IMR-90 (cell line): ENCODE results near the gene HSF2. TPM values are rescaled to one million over a fixed set of nuclear protein-coding genes. Genes with fewer than 3 reads are reported as not detected.
"Not testable (repeated sequence)": the region's sequence is repeated elsewhere in the genome, so short reads cannot be mapped to it uniquely, and the experiment has no call there.

ENCODE experiments used
- ATAC-seq: fragments of 200-7000 bp; cut with Tn5 transposase; 2 replicates; pipeline ENCODE4 v1.9.1; 2020; ENCODE audit warnings: low read depth, mild to moderate bottlenecking, moderate library complexity
- BruUV-seq: library from RNA; stranded (reverse); fragments of 400-500 nt; replicated peaks from 2 replicates; lab custom pipeline; 2021; lab: Mats Ljungman, UMichigan
- CTCF ChIA-PET: fragments of 300-600 bp; formaldehyde crosslinking; extraction: SDS; loops from one replicate; lab custom pipeline; 2021; ENCODE audit warnings: antibody characterized with exemption; lab: Yijun Ruan, JAX
- POLR2A ChIA-PET: fragments of 300-600 bp; sonication (Branson Sonifier 250); formaldehyde crosslinking; loops from one replicate; lab custom pipeline; 2022; ENCODE audit warnings: antibody characterized with exemption; ENCODE audit not compliant: unreplicated experiment; lab: Charles Lee
- DNase-seq: peaks from one replicate; pipeline ENCODE4 v3.0.0; 2013
- H2AFZ ChIP-seq: replicated peaks from 2 replicates; pipeline ENCODE3; 2013; ENCODE audit warnings: low read length, mild to moderate bottlenecking; ENCODE audit not compliant: poor library complexity
- H2AK5ac ChIP-seq: 2 replicates; pipeline ENCODE4 v1.6.1; 2013; ENCODE audit warnings: low read depth, low read length, inconsistent platforms
- H2AK9ac ChIP-seq: replicated peaks from 2 replicates; pipeline ENCODE3; 2013; ENCODE audit warnings: mild to moderate bottlenecking, low read depth, low read length, moderate library complexity; ENCODE audit not compliant: poor library complexity
- H2BK120ac ChIP-seq: 2 replicates; pipeline ENCODE4 v1.6.1; 2013; ENCODE audit warnings: low read depth, low read length, inconsistent platforms
- H2BK15ac ChIP-seq: 3 replicates; pipeline ENCODE4 v1.6.1; 2013; ENCODE audit warnings: low read depth, low read length, inconsistent platforms
- H2BK20ac ChIP-seq: 2 replicates; pipeline ENCODE4 v1.6.1; 2013; ENCODE audit warnings: low read depth, mild to moderate bottlenecking, inconsistent platforms, low read length, moderate library complexity
- H2BK5ac ChIP-seq: 2 replicates; pipeline ENCODE4 v1.6.1; 2013; ENCODE audit warnings: mild to moderate bottlenecking, low read depth, low read length, inconsistent platforms; ENCODE audit not compliant: poor library complexity, severe bottlenecking
- H3K14ac ChIP-seq: replicated peaks from 2 replicates; pipeline ENCODE4 v1.6.1; 2013; ENCODE audit warnings: low read depth, low read length, inconsistent platforms
- H3K18ac ChIP-seq: 2 replicates; pipeline ENCODE4 v1.6.1; 2013; ENCODE audit warnings: low read depth, low read length, control low read depth
- H3K23ac ChIP-seq: 2 replicates; pipeline ENCODE4 v1.6.1; 2013; ENCODE audit warnings: low read depth, low read length, inconsistent platforms
- H3K27ac ChIP-seq: 2 replicates; pipeline ENCODE4 v1.5.1; 2013; ENCODE audit warnings: mild to moderate bottlenecking, control low read depth, low read length; ENCODE audit not compliant: insufficient read depth
- H3K27me3 ChIP-seq: 2 replicates; pipeline ENCODE4 v1.6.1; 2013; ENCODE audit warnings: low read length; ENCODE audit not compliant: control insufficient read depth, insufficient read depth
- H3K36me3 ChIP-seq: 2 replicates; pipeline ENCODE4 v1.6.1; 2013; ENCODE audit warnings: low read length, mixed read lengths; ENCODE audit not compliant: control insufficient read depth, insufficient read depth
- H3K4ac ChIP-seq: 2 replicates; pipeline ENCODE4 v1.6.1; 2013; ENCODE audit warnings: low read depth, low read length, inconsistent platforms
- H3K4me1 ChIP-seq: 2 replicates; pipeline ENCODE4 v1.6.1; 2013; ENCODE audit warnings: low read length, mixed read lengths; ENCODE audit not compliant: control insufficient read depth, insufficient read depth
- H3K4me2 ChIP-seq: 2 replicates; pipeline ENCODE4 v1.6.1; 2013; ENCODE audit warnings: low read depth, mild to moderate bottlenecking, control low read depth, low read length, moderate library complexity
- H3K4me3 ChIP-seq: 2 replicates; pipeline ENCODE4 v1.5.1; 2013; ENCODE audit warnings: low read depth, mild to moderate bottlenecking, control low read depth, low read length, moderate library complexity; ENCODE audit not compliant: insufficient read depth
- H3K56ac ChIP-seq: 2 replicates; pipeline ENCODE4 v1.6.1; 2013; ENCODE audit warnings: low read length, inconsistent platforms; ENCODE audit not compliant: insufficient read depth; ENCODE audit errors: extremely low read depth
- H3K79me1 ChIP-seq, 2 experiments: 2 replicates each; pipeline ENCODE4 v1.6.1; 2013; ENCODE audit warnings: low read length in 2 of 2, inconsistent platforms in 1 of 2, low read depth in 1 of 2
- H3K9ac ChIP-seq: 2 replicates; pipeline ENCODE4 v1.6.1; 2013; ENCODE audit warnings: low read depth, low read length, control low read depth
- H3K9me1 ChIP-seq: 2 replicates; pipeline ENCODE4 v1.6.1; 2013; ENCODE audit warnings: low read length, inconsistent platforms; ENCODE audit not compliant: insufficient read depth
- H3K9me3 ChIP-seq: 2 replicates; pipeline ENCODE4 v1.6.1; 2013; ENCODE audit warnings: low read length; ENCODE audit not compliant: control insufficient read depth, insufficient read depth
- H4K20me1 ChIP-seq: 2 replicates; pipeline ENCODE4 v1.6.1; 2013; ENCODE audit warnings: low read length, inconsistent platforms; ENCODE audit not compliant: insufficient read depth
- H4K5ac ChIP-seq: 2 replicates; pipeline ENCODE4 v1.6.1; 2013; ENCODE audit warnings: mild to moderate bottlenecking, low read depth, low read length, control low read depth
- H4K8ac ChIP-seq, 2 experiments: 2 replicates each; pipeline ENCODE4 v1.6.1; 2013; ENCODE audit warnings: low read depth in 2 of 2, low read length in 2 of 2, control low read depth in 1 of 2, inconsistent platforms in 1 of 2
- H4K91ac ChIP-seq: 2 replicates; pipeline ENCODE4 v1.6.1; 2013; ENCODE audit warnings: low read depth, low read length, inconsistent platforms; ENCODE audit not compliant: insufficient read depth
- CEBPB ChIP-seq: IDR thresholded peaks from 2 replicates; pipeline ENCODE4 v1.6.1; 2012; ENCODE audit warnings: low read depth, low read length, improper control_type of control experiment
- CTCF ChIP-seq: conservative IDR thresholded peaks from 2 replicates; pipeline ENCODE4 v1.5.1; 2012; ENCODE audit warnings: mild to moderate bottlenecking, low read depth, low read length, improper control_type of control experiment
- MAZ ChIP-seq: IDR thresholded peaks from 2 replicates; pipeline ENCODE4 v1.6.1; 2012; ENCODE audit warnings: low read depth, mild to moderate bottlenecking, low read length, improper control_type of control experiment, moderate library complexity, borderline replicate concordance
- WGBS, 2 experiments: methylation state at CpG; one replicate each; pipeline versions ENCODE4 v1.1.5 to v1.1.7; 2013; ENCODE audit warnings: missing lambda C conversion rate in 2 of 2; ENCODE audit not compliant: insufficient read length in 1 of 2; ENCODE audit errors: extremely low coverage in 2 of 2; 5-methylcytosine and 5-hydroxymethylcytosine counted together
- dilution Hi-C: fragments of 300-500 bp; cut with HindIII; formaldehyde crosslinking; loops from one replicate; pipeline ENCODE4 v1.14.3; 2018; ENCODE audit warnings: low sequenced_read_pairs; ENCODE audit not compliant: unreplicated experiment
- in situ Hi-C: fragments of 300-500 bp; cut with MboI; formaldehyde crosslinking; loops from 3 replicates; pipeline ENCODE4 v1.14.3; 2019; ENCODE audit warnings: low sequenced_read_pairs, inconsistent platforms, mixed read lengths
- intact Hi-C: fragments of 100-400 bp; cut with micrococcal nuclease; formaldehyde crosslinking; loops from 2 replicates; pipeline ENCODE4 v1.10.0; 2022
- polyA plus RNA-seq, 3 experiments: library from polyadenylated mRNA; depleted of rRNA; stranded (reverse); fragments of >200 nt; gene quantifications; 2 replicates each; pipeline ENCODE4 v1.2.3, GENCODE V29; 2012; ENCODE audit warnings: low replicate concordance in 1 of 3
- total RNA-seq: library from RNA; depleted of rRNA; stranded (reverse); fragments of >200 nt; gene quantifications from 2 replicates; pipeline ENCODE4 v1.2.3, GENCODE V29; 2012

HSF2 gene
- total and polyA plus RNA-seq, 2 of the 4 experiments (the other 2 are of a cell fraction) = 17.6 to 28.9 TPM

GRCh38 chr6:122454673-122455072 is 55.2 kb downstream of the HSF2 start:
- Histone ChIP-seq H4K20me1 (peaks cover 18% of the 10 kb centered on the region), H2AK9ac (no peak overlapping the region), H3K4me1 (no peaks in the 10 kb centered on the region), H2AFZ (no peak overlapping the region), H3K9ac (no peak overlapping the region), H4K8ac (no peak overlapping the region), H4K5ac (no peak overlapping the region), H3K27me3 (no peaks in the 10 kb centered on the region), H3K27ac (no peak overlapping the region), H3K18ac (no peak overlapping the region), H3K9me3 (no peaks in the 10 kb centered on the region), H3K14ac (no peak overlapping the region), H2BK120ac (no peak overlapping the region), H2BK20ac (no peak overlapping the region), H3K4ac (no peak overlapping the region), H4K91ac (no peak overlapping the region), H2BK15ac (no peak overlapping the region), H2AK5ac (no peak overlapping the region), H3K36me3 (peaks cover 20% of the 10 kb centered on the region), H3K4me2 (no peak overlapping the region), H3K4me3 (no peak overlapping the region), H3K56ac (no peak overlapping the region), H3K79me1 (peaks cover 17 to 21% of the 10 kb centered on the region in 2 experiments), H3K9me1 (peaks cover 3% of the 10 kb centered on the region), H2BK5ac (no peak overlapping the region), H3K23ac (no peak overlapping the region)
- ATAC-seq (no peak), DNase-seq (no peak)
- ChIA-PET CTCF (no interaction called here), POLR2A (no interaction called here)
- intact Hi-C loops = no loop called here
- no peak for TF ChIP-seq MAZ
- TF ChIP-seq CTCF = no peak
- TF ChIP-seq CEBPB = no peak
- in situ Hi-C loops = no loop called here
- 100% methylated on average over 2 of the region's 4 CpGs; no CpG with 5 or more reads in 1 of the 2 experiments for WGBS, 2 experiments
- BruUV-seq = no TSS peak
- dilution Hi-C loops = no loop called here

GRCh38 chr6:122455116-122455515 is 55.7 kb downstream of the HSF2 start:
- H2BK120ac ChIP-seq, POLR2A ChIA-PET, H3K27me3 ChIP-seq, H3K18ac ChIP-seq, H4K91ac ChIP-seq, H3K56ac ChIP-seq, H3K9ac ChIP-seq, H2BK15ac ChIP-seq, H3K9me3 ChIP-seq, H3K4me2 ChIP-seq, CTCF ChIA-PET, H4K8ac ChIP-seq, H3K9me1 ChIP-seq, H2AFZ ChIP-seq, ATAC-seq, in situ Hi-C loops, H3K23ac ChIP-seq, DNase-seq, BruUV-seq, H3K4ac ChIP-seq, H2AK5ac ChIP-seq, dilution Hi-C loops, H3K4me3 ChIP-seq, H2BK20ac ChIP-seq, H2AK9ac ChIP-seq, H3K4me1 ChIP-seq, H2BK5ac ChIP-seq, H4K5ac ChIP-seq, intact Hi-C loops, H3K27ac ChIP-seq, H3K14ac ChIP-seq: not testable (repeated sequence)
- 83% methylated on average over 1 of the region's 1 CpG; no CpG with 5 or more reads in 1 of the 2 experiments for WGBS, 2 experiments
- Histone ChIP-seq H4K20me1 (peaks cover 22% of the 10 kb centered on the region), H3K36me3 (peaks cover 19% of the 10 kb centered on the region), H3K79me1 (peaks cover 20 to 21% of the 10 kb centered on the region in 2 experiments)
